ENCODE data around the gene SH2D7. TPM values are rescaled to one million over a fixed set of nuclear protein-coding genes. Genes with fewer than 3 reads are reported as not detected.
A peak's percentile ranks its signal among the peaks of the same experiment; 100 is the strongest.
"Not testable (repeated sequence)": the region's sequence is repeated elsewhere in the genome, so short reads cannot be mapped to it uniquely, and the experiment has no call there.

SH2D7 gene
- total RNA-seq, 1 experiment from 2014 or later: not detected

DNA sequence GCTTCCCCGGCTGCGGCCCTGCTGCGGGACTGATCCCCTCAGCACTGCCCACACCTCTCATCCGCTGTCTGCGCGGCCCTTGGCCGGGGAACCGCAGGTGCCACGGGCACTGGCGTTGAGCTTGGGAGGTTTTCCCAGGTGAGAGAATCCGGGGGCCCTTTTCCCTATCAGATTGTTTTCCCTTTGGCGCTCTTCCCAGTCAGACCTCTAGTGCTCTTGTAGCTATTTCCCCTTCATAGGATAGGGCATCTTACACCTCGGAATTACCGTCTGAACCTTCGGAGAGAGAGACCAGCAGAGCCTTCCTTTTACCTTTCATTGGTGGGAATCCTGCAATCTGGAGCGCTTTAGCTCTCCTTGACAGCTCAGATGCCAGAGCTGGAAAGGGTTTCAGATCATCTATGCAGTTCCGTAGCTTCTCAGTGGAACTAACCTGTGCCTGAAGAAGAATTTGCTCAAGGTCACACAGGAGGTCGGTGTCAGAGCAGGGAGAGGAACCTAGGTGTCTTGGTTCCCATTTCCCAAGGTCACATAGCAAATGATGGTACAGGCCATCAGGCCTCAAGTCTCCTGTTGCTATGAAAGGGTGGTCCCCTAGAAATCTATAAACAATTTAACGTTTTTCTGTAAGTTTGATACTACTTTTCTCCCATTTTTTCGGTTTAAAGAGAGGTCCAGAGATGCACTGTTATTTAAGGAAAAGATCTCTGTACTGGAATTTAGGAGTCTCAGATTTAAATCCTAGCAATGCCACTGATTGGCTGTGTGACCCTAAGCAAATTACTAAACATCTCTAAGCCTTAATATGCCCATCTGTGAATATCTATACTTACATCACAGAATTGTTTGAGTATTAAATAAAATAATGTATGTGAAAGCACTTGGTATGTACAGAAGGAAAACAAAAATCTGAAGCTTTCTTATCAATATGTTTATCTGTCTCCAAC lies 57.7 kb downstream of the SH2D7 start:
- no peak for DNase-seq
- Mint-ChIP-seq H3K4me3 (ENCODE audit: unreplicated experiment) (peak overlapping the region; percentile 93), H3K27me3 (ENCODE audit: insufficient read depth, unreplicated experiment) (no peaks in the 10 kb centered on the region), H3K36me3 (ENCODE audit: insufficient read depth, unreplicated experiment) (peaks cover 11% of the 10 kb centered on the region), H3K27ac (ENCODE audit: unreplicated experiment) (peak overlapping the region; percentile 82), H3K4me1 (ENCODE audit: low read depth, unreplicated experiment) (no peaks in the 10 kb centered on the region), H3K9me3 (ENCODE audit: unreplicated experiment) (no peaks in the 10 kb centered on the region)
- intact Hi-C loops (cut with micrococcal nuclease; ENCODE audit: unreplicated experiment): loop anchor here (1.0 kb wide), 2 partner anchors 18 to 45 kb away; no protein-coding TSS in a partner anchor
- Histone ChIP-seq H3K4me1 (0 out of 2 replicates have a peak, but pooled peaks cover 3% of the 10 kb centered on the region), H3K36me3 (ENCODE audit: control insufficient read depth, insufficient read depth, low read length) (no peaks in the 10 kb centered on the region), H3K4me3 (ENCODE audit: low read depth, low read length) (peak overlapping the region; percentile 73), H3K27me3 (replicated peaks; ENCODE audit: control insufficient read depth, insufficient read depth, low read length) (no peaks in the 10 kb centered on the region), H3K9me3 (no peaks in the 10 kb centered on the region)
- ChIA-PET CTCF (interaction anchor here (0.6 to 1.3 kb wide), 5 partner anchors 37 to 190 kb away, joined by 3 to 6 read pairs (median 3); no protein-coding TSS in a partner anchor), POLR2A (interaction anchor here (0.7 kb wide), 1 partner anchor 149 kb away, joined by 3 read pairs; the partner anchor contains the start of gene SKIC8)
- BruUV-seq (replicated peaks): no TSS peak
- TF ChIP-seq, protein P1, sequence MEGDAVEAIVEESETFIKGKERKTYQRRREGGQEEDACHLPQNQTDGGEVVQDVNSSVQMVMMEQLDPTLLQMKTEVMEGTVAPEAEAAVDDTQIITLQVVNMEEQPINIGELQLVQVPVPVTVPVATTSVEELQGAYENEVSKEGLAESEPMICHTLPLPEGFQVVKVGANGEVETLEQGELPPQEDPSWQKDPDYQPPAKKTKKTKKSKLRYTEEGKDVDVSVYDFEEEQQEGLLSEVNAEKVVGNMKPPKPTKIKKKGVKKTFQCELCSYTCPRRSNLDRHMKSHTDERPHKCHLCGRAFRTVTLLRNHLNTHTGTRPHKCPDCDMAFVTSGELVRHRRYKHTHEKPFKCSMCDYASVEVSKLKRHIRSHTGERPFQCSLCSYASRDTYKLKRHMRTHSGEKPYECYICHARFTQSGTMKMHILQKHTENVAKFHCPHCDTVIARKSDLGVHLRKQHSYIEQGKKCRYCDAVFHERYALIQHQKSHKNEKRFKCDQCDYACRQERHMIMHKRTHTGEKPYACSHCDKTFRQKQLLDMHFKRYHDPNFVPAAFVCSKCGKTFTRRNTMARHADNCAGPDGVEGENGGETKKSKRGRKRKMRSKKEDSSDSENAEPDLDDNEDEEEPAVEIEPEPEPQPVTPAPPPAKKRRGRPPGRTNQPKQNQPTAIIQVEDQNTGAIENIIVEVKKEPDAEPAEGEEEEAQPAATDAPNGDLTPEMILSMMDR (IDR thresholded peaks at IDR 0.05; ENCODE audit: insufficient read depth in 1 of 2, low read depth in 1 of 2, low read length in 1 of 2, severe bottlenecking in 1 of 2, unreplicated experiment in 1 of 2): no peak

DNA sequence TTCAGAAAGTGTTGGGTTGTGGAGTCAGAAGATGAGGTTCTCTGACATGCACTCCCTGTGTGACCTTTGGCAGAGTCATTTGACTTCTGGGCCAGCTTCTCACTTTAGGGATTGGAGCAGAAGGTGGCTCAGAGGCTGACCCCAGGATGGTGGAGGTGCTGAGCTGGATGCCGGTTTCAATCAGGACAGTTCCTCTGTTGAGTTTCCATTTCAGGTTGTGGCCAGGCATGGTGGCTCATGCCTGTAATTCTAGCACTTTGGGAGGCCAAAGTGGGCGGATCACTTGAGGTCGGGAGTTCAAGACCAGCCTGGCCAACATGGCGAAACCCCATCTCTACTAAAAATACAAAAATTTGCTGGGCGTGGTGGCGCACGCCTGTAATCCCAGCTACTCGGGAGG lies 58.7 kb downstream of the SH2D7 start:
- DNase-seq; BruUV-seq (replicated peaks); H3K9me3 ChIP-seq; H3K27ac Mint-ChIP-seq (ENCODE audit: unreplicated experiment); POLR2A ChIA-PET; H3K4me3 ChIP-seq (ENCODE audit: low read depth, low read length); H3K27me3 Mint-ChIP-seq (ENCODE audit: insufficient read depth, unreplicated experiment); H3K4me3 Mint-ChIP-seq (ENCODE audit: unreplicated experiment); H3K9me3 Mint-ChIP-seq (ENCODE audit: unreplicated experiment); H3K4me1 Mint-ChIP-seq (ENCODE audit: low read depth, unreplicated experiment); intact Hi-C loops (cut with micrococcal nuclease; ENCODE audit: unreplicated experiment); H3K36me3 ChIP-seq (ENCODE audit: control insufficient read depth, insufficient read depth, low read length); H3K4me1 ChIP-seq; H3K27me3 ChIP-seq (replicated peaks; ENCODE audit: control insufficient read depth, insufficient read depth, low read length): not testable (repeated sequence)
- H3K36me3 Mint-ChIP-seq (ENCODE audit: insufficient read depth, unreplicated experiment): peaks cover 16% of the 10 kb centered on the region
- CTCF ChIA-PET: interaction anchor here (0.8 kb wide), 1 partner anchor 38 kb away, joined by 3 read pairs; no protein-coding TSS in a partner anchor

Other genes starting within 250 kb of the SH2D7 start
- gene TBC1D2B, start 14.8 kb upstream of the SH2D7 start, total RNA-seq (2022): 18.3 and 19.1 TPM in 2 replicates
- gene CIB2, start 38.9 kb downstream of the SH2D7 start, total RNA-seq (2022): 0.67 and 0.75 TPM in 2 replicates
- gene IDH3A, start 56.8 kb downstream of the SH2D7 start, total RNA-seq (2022): 67.3 and 71.1 TPM in 2 replicates
- not detected in 2 replicates for gene ACSBG1, start 142.0 kb downstream of the SH2D7 start, total RNA-seq (2022)
- 0.91 and 1.1 TPM in 2 replicates for gene DNAJA4, start 172.0 kb downstream of the SH2D7 start, total RNA-seq (2022)
- 45.7 and 51.5 TPM in 2 replicates for gene SKIC8, start 207.0 kb downstream of the SH2D7 start, total RNA-seq (2022)
- 113 and 116 TPM in 2 replicates for gene CRABP1, start 247.8 kb downstream of the SH2D7 start, total RNA-seq (2022)

Data from Caco-2 (cell line).